ENCODE results near the gene PDZD2. TPM values are rescaled to one million over a fixed set of nuclear protein-coding genes. Genes with fewer than 3 reads are reported as not detected.

The PDZD2 gene
- total and polyA plus RNA-seq, 2 experiments from 2014 or later, result 8.3 to 16.9 TPM

DNA sequence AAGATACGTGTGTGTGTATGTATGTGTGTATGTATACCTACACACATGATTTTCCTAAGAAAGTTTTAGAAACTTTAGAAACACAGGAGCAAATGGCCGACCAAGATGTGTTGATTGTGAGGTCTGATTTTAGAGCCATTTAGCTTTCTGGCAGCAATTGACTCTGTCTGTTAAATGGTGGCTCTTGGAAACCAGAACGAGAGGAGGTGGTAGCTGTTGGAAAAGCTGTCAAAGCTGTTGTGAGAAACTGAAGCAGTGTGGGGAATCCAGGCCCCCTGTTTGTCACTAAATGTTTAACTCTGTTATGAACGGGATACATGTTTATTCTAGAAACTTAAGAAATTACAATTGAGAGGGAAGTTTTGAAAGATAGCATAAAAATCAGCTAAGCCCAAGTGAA lies 443.8 kb downstream of the PDZD2 start:
- TF ChIP-seq ZNF331 (CRISPR knock-in tag; IDR thresholded peaks at IDR 0.05; ENCODE audit: low read depth) (no peak), CREB1 (CRISPR knock-in tag; IDR thresholded peaks at IDR 0.05; ENCODE audit: low read depth) (no peak), EZH2 (IDR thresholded peaks at IDR 0.05; ENCODE audit: low read depth, unreplicated experiment) (no peak), EZH2phosphoT487 (IDR thresholded peaks at IDR 0.05; ENCODE audit: unreplicated experiment) (no peak), STAT1 (IDR thresholded peaks at IDR 0.05; ENCODE audit: unreplicated experiment) (no peak), JUNB (IDR thresholded peaks at IDR 0.05; ENCODE audit: unreplicated experiment) (no peak)
- TF ChIP-seq, protein P1, sequence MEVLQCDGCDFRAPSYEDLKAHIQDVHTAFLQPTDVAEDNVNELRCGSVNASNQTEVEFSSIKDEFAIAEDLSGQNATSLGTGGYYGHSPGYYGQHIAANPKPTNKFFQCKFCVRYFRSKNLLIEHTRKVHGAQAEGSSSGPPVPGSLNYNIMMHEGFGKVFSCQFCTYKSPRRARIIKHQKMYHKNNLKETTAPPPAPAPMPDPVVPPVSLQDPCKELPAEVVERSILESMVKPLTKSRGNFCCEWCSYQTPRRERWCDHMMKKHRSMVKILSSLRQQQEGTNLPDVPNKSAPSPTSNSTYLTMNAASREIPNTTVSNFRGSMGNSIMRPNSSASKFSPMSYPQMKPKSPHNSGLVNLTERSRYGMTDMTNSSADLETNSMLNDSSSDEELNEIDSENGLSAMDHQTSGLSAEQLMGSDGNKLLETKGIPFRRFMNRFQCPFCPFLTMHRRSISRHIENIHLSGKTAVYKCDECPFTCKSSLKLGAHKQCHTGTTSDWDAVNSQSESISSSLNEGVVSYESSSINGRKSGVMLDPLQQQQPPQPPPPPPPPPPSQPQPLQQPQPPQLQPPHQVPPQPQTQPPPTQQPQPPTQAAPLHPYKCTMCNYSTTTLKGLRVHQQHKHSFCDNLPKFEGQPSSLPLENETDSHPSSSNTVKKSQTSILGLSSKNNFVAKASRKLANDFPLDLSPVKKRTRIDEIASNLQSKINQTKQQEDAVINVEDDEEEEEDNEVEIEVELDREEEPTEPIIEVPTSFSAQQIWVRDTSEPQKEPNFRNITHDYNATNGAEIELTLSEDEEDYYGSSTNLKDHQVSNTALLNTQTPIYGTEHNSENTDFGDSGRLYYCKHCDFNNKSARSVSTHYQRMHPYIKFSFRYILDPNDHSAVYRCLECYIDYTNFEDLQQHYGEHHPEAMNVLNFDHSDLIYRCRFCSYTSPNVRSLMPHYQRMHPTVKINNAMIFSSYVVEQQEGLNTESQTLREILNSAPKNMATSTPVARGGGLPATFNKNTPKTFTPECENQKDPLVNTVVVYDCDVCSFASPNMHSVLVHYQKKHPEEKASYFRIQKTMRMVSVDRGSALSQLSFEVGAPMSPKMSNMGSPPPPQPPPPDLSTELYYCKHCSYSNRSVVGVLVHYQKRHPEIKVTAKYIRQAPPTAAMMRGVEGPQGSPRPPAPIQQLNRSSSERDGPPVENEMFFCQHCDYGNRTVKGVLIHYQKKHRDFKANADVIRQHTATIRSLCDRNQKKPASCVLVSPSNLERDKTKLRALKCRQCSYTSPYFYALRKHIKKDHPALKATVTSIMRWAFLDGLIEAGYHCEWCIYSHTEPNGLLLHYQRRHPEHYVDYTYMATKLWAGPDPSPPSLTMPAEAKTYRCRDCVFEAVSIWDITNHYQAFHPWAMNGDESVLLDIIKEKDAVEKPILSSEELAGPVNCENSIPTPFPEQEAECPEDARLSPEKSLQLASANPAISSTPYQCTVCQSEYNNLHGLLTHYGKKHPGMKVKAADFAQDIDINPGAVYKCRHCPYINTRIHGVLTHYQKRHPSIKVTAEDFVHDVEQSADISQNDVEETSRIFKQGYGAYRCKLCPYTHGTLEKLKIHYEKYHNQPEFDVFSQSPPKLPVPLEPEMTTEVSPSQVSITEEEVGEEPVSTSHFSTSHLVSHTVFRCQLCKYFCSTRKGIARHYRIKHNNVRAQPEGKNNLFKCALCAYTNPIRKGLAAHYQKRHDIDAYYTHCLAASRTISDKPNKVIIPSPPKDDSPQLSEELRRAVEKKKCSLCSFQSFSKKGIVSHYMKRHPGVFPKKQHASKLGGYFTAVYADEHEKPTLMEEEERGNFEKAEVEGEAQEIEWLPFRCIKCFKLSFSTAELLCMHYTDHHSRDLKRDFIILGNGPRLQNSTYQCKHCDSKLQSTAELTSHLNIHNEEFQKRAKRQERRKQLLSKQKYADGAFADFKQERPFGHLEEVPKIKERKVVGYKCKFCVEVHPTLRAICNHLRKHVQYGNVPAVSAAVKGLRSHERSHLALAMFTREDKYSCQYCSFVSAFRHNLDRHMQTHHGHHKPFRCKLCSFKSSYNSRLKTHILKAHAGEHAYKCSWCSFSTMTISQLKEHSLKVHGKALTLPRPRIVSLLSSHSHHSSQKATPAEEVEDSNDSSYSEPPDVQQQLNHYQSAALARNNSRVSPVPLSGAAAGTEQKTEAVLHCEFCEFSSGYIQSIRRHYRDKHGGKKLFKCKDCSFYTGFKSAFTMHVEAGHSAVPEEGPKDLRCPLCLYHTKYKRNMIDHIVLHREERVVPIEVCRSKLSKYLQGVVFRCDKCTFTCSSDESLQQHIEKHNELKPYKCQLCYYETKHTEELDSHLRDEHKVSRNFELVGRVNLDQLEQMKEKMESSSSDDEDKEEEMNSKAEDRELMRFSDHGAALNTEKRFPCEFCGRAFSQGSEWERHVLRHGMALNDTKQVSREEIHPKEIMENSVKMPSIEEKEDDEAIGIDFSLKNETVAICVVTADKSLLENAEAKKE (CRISPR knock-in tag; IDR thresholded peaks at IDR 0.05), result no peak
- TF ChIP-seq, protein P2, sequence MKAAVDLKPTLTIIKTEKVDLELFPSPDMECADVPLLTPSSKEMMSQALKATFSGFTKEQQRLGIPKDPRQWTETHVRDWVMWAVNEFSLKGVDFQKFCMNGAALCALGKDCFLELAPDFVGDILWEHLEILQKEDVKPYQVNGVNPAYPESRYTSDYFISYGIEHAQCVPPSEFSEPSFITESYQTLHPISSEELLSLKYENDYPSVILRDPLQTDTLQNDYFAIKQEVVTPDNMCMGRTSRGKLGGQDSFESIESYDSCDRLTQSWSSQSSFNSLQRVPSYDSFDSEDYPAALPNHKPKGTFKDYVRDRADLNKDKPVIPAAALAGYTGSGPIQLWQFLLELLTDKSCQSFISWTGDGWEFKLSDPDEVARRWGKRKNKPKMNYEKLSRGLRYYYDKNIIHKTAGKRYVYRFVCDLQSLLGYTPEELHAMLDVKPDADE (IDR thresholded peaks at IDR 0.05), result no peak
- H3K9me3 Mint-ChIP-seq, result no peaks in the 10 kb centered on the region
- H3K27ac Mint-ChIP-seq, result no peak overlapping the region
- Histone ChIP-seq H3K36me3 (ENCODE audit: insufficient read depth) (no peaks in the 10 kb centered on the region), H4K20me1 (replicated peaks; ENCODE audit: insufficient read depth) (no peaks in the 10 kb centered on the region), H3K9me2 (ENCODE audit: insufficient read depth) (no peaks in the 10 kb centered on the region), H3K4me1 (ENCODE audit: insufficient read depth) (no peaks in the 10 kb centered on the region), H3K79me2 (replicated peaks; ENCODE audit: insufficient read depth) (no peaks in the 10 kb centered on the region), H3K4me2 (no peak overlapping the region), H3F3A (replicated peaks; ENCODE audit: low read depth) (no peaks in the 10 kb centered on the region), H2AFZ (no peak overlapping the region), H3K27me3 (ENCODE audit: insufficient read depth) (no peaks in the 10 kb centered on the region), H3K27ac (ENCODE audit: low read depth) (no peak overlapping the region), H3K4me3 (no peak overlapping the region)
- H3K4me3 Mint-ChIP-seq, result no peak overlapping the region
- peaks cover 4% of the 10 kb centered on the region for H3K27me3 Mint-ChIP-seq (ENCODE audit: insufficient read depth, low read depth, poor library complexity)
- no peak for DNase-seq (ENCODE audit: low spot score)
- H3K36me3 Mint-ChIP-seq (ENCODE audit: low read depth), result no peaks in the 10 kb centered on the region
- no peak for ATAC-seq
- no peaks in the 10 kb centered on the region for H3K4me1 Mint-ChIP-seq

Data from GM23338 (cell line).